Stimulated activated CD4-positive, alpha-beta T cell treated with anti-CD3 and anti-CD28 coated beads, Interleukin-1b, Interleukin-23, amount 100 ng/mL, for 24 hours (primary cell): ENCODE results near the gene TMEM255B.
"Not testable (repeated sequence)": the region's sequence is repeated elsewhere in the genome, so short reads cannot be mapped to it uniquely, and the experiment has no call there.

Experiments
- DNase-seq, 4 experiments: peaks; one replicate each; pipeline ENCODE4 v3.0.0-alpha.2; 2020; ENCODE audit warnings: low read depth in 4 of 4, low spot score in 1 of 4

Gene TMEM255B

DNA sequence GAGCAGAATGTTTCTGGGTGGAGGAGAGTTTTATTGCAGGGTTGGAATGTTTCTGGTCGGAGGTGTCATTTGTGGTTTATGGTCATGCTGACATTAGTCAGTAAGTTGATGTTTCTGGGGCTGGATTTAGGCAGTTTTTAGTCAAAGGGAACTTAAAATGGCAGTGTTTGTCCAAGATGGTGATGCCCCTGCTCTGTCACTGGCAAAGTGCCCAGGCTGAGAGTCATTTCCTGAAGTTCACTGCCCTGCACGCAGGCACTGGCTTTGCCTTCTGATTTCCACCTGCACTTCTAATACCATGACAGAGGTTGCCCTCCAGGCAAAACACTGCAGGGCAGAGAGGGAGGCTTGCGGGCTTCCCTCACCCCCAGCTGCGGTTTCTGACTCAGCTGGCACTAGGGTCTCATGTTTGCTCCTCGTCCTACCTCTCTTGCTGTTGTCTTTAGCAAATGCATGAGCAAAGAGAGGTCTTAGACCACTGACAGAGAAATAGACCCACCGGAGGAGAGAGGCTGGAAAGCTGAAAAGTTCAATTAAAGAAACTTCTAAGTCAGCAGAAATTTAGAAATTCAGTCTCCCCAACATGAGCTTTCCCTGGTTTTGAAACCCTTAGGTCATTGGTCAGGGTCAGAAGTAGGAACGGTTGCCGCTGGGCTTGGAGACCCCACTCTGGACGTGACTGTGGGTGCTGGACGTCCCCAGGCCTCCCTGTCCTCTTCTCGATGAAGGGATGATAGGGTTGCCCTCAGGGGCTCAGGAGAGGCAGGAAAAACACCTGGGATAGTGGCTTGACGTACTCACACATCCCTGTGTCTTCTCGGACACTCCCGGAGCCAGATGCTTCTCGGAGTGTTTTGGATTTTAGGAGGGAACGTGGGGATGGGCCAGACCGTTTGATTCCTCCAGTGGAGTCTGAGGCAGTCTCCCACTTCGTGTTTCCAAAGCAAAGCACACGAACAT is 26.3 kb downstream of the TMEM255B start:
- DNase-seq: no peak

- no peak for DNase-seq
Measured at GRCh38 chr13:113786262-113786841, 27.3 kb downstream of the TMEM255B start.

DNA sequence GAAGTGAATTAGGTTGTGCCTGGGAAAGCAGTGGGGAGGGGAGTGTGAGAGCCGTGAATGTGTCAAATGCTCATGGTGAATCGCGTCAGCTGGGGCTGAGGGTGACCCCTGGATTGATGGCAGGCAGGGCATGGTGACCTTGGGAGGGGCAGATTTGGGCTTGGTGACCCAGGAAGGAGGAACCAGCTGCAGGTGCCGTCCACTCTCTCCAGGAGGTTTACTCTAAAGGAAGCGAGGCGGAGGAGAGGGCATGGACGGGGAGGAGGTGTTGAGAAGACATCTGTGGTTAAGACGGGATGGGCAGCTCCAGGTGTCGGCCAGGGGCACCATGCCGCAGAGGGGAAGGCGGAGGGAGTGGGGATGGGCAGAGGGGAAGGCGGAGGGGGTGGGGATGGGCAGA is 28.7 kb downstream of the TMEM255B start:
- DNase-seq: no peak

- no peak for DNase-seq
Measured at GRCh38 chr13:113788413-113789135, 29.5 kb downstream of the TMEM255B start.

GRCh38 chr13:113789167-113789566 is 30.1 kb downstream of the TMEM255B start:
- no peak for DNase-seq

- DNase-seq: not testable (repeated sequence)
Measured at GRCh38 chr13:113789931-113790330, 30.9 kb downstream of the TMEM255B start.

DNA sequence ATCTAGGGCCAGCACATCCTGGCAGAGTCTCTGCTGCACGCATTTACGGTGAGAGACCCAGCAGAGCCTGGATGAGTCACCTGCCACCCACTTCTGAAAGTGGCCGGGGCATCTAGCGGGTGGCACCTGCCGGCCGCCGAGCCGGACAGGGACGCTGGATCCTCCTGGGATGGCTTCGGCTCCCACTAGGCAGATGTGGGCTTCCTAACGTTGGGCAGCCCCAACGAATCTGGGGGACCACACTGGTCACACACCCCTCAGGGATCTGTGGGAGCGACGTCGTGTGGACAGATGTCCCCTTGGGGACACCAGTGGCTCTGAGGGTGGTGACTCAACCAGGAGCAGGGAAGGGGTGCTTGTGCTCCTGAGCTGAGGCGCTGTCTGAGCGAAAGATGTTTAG is 32.2 kb downstream of the TMEM255B start:
- DNase-seq: no peak

DNA sequence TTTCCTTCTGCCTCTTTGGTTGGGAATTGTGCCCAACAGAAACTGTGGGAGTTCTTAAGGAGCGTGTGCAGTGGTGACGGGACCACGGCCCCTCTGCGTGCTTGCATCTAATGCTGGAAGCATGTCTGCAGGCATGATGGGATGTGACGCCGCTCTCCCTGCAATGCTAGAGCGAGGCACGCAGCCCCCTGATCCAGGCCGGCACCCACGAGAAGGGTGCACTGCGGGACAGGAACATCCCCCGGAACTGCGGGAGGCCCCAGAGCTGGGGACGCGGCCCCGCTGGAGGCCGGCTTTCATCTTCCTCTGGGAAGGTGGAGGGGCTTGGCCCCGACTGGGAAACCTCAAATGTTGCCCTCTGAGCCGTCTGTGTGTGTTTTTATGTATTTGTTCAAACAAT is 32.7 kb downstream of the TMEM255B start:
- no peak for DNase-seq

GRCh38 chr13:113792236-113792770 is 33.3 kb downstream of the TMEM255B start:
- DNase-seq: no peak

- DNase-seq: no peak
Measured at GRCh38 chr13:113792886-113793717, 34.1 kb downstream of the TMEM255B start.

GRCh38 chr13:113793718-113794085 is 34.7 kb downstream of the TMEM255B start:
- DNase-seq: no peak

GRCh38 chr13:113794086-113794485 is 35.1 kb downstream of the TMEM255B start:
- no peak for DNase-seq

- no peak for DNase-seq
Measured at GRCh38 chr13:113794764-113795173, 35.7 kb downstream of the TMEM255B start.

- DNase-seq: not testable (repeated sequence)
Measured at GRCh38 chr13:113795362-113795761, 36.3 kb downstream of the TMEM255B start.

DNA sequence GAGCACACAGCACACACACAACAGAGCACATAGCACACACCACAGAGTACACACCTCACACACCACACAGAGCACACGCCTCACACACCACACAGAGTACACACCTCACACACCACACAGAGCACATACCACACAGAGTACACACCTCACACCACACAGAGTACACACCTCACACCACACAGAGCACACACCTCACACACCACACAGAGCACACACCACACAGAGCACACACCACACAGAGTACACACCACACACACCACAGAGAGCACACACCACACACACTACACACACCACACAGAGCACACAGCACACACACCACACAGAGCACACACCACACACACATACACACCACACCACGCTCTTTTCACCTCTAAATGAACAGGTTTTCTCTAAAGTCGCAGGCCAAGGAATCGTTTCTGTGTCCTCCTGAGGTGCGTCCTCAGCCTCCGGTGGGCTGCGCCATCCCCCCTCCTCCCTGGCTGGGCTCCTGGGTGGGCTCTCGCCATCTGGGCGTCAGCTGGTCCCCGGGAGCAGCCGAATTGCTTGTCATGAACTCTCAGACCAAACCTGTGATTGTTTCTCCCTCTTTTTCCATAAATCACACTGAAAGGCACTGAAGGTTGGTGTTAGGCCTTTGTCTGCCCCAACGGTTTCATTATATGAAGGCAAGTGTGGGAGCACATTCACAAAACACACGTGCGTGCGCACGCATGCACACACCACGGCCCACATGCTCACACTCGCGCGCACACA is 37.4 kb downstream of the TMEM255B start:
- no peak for DNase-seq

- no peak for DNase-seq
Measured at GRCh38 chr13:113796964-113797676, 38.1 kb downstream of the TMEM255B start.

DNA sequence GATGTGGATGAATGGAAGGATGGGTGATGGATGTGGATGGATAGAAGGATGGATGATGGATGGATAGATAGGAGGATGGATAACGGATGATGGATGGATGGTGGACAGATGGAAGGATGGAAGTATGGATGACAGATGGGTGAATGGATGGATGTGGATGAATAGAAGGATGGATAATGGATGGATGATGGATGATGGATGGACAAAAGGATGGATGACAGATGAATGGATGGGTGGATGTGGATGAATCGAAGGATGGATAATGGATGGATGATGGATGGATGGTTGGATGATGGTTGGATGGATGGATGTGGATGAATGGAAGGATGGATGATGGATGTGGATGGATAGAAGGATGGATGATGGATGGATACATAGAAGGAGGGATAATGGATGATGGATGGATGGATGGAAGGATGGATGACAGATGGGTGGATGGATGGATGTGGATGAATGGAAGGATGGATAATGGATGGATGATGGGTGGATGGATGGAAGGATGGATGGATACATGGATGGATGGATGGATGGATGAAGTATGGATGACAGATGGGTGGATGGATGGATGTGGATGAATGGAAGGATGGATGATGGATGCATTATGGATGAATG is 39.3 kb downstream of the TMEM255B start:
- DNase-seq: no peak

- DNase-seq: no peak
Measured at GRCh38 chr13:113800576-113800926, 41.5 kb downstream of the TMEM255B start.
